Spleen (tissue), 11 donors: ENCODE data around the gene HOXC5. TPM values are rescaled to one million over a fixed set of nuclear protein-coding genes. Genes with fewer than 3 reads are reported as not detected.
A peak's percentile ranks its signal among the peaks of the same experiment; 100 is the strongest.

Experiments used
- DNase-seq: peaks from one replicate; pipeline ENCODE4 v3.0.0-alpha.2; 2020
- H3K27ac ChIP-seq, 8 donors: fragments of 200-600 bp; sonication (generic) in 7 of 8; 1 replicate in 4 of 8; 2 replicates in 4 of 8; pipeline versions ENCODE4 v1.5.0 to v1.8.0; 2016 to 2021; ENCODE audit warnings: inconsistent platforms in 4 of 8, mild to moderate bottlenecking in 4 of 8, moderate library complexity in 1 of 8
- H3K27me3 ChIP-seq, 7 donors: fragments of 200-600 bp; sonication (generic) in 6 of 7; replicated peaks in 1 of 7; 1 replicate in 4 of 7; 2 replicates in 3 of 7; pipeline versions ENCODE4 v1.5.0 to v1.8.0; 2016 to 2021; ENCODE audit warnings: inconsistent platforms in 3 of 7, mild to moderate bottlenecking in 1 of 7
- H3K36me3 ChIP-seq, 6 donors: fragments of 200-600 bp; sonication (generic) in 5 of 6; 1 replicate in 4 of 6; 2 replicates in 2 of 6; pipeline versions ENCODE4 v1.5.0 to v1.8.0; 2016 to 2021; ENCODE audit warnings: inconsistent platforms in 2 of 6
- H3K4me1 ChIP-seq, 6 donors: fragments of 200-600 bp; sonication (generic) in 5 of 6; 1 replicate in 3 of 6; 2 replicates in 3 of 6; pipeline versions ENCODE4 v1.5.0 to v1.8.0; 2016 to 2021; ENCODE audit warnings: inconsistent platforms in 3 of 6
- H3K4me3 ChIP-seq, 8 donors: fragments of 200-600 bp; sonication (generic) in 7 of 8; 1 replicate in 4 of 8; 2 replicates in 4 of 8; pipeline versions ENCODE4 v1.5.0 to v1.8.0; 2016 to 2021; ENCODE audit warnings: inconsistent platforms in 4 of 8, mild to moderate bottlenecking in 4 of 8, moderate library complexity in 2 of 8
- H3K9me3 ChIP-seq, 8 donors: fragments of 200-600 bp; sonication (generic) in 7 of 8; 1 replicate in 4 of 8; 2 replicates in 4 of 8; pipeline versions ENCODE4 v1.5.0 to v1.8.0; 2016 to 2021; ENCODE audit warnings: inconsistent platforms in 4 of 8
- POLR2A ChIP-seq, 3 donors: fragments of 450-650 bp; IDR thresholded peaks; one replicate each; pipeline ENCODE4 v1.5.1; 2017; ENCODE audit warnings: antibody characterized with exemption in 3 of 3, mild to moderate bottlenecking in 1 of 3
- POLR2AphosphoS5 ChIP-seq, 3 donors: sonication (generic); formaldehyde crosslinking; IDR thresholded peaks; one replicate each; pipeline ENCODE4 v1.5.1; 2017; ENCODE audit warnings: antibody characterized with exemption in 3 of 3
- WGBS, 5 donors: extraction: QIAGEN DNeasy Blood & Tissue Kit in 3 of 5; methylation state at CpG; one replicate each; pipeline versions ENCODE4 v1.1.5 to v1.1.7; 2013 to 2018; 5-methylcytosine and 5-hydroxymethylcytosine counted together
- intact Hi-C: fragments of 100-400 bp; cut with DNase I; formaldehyde crosslinking; loops from one replicate; pipeline ENCODE4 v1.15.0; 2023; ENCODE audit warnings: low total_unique reads
- polyA plus RNA-seq, 3 donors: library from polyadenylated mRNA; stranded (reverse); fragments of 200-250 nt; gene quantifications; one replicate each; pipeline ENCODE4 v1.2.1, GENCODE V29; 2013
- total RNA-seq, 7 donors: library from RNA; depleted of rRNA in 3 of 7; stranded (reverse); fragments of >200 nt in 3 of 7; fragmentation: NEBNext Ultra II Directional in 4 of 7; extraction: Animal tissue kit (Norgen Biotek cat#: 25700) in 4 of 7; gene quantifications; one replicate each; pipeline versions ENCODE4 v1.1.0 to v1.2.1, GENCODE V29; 2016 to 2021
- TF ChIP-seq, protein P1 (sequence below), 11 experiments: fragments of 200-600 bp in 7 of 11; fragments of 450-650 bp in 4 of 11; sonication (generic) in 4 of 11; IDR thresholded peaks in 8 of 11; conservative IDR thresholded peaks in 3 of 11; 1 replicate in 7 of 11; 2 replicates in 4 of 11; pipeline versions ENCODE4 v1.4.0 to v1.8.0; 2016 to 2021; ENCODE audit warnings: antibody characterized with exemption in 11 of 11, inconsistent platforms in 4 of 11, mild to moderate bottlenecking in 1 of 11
- donor health status: healthy with polysubstance abuse.
- donor health status: DM: no; HTN: no; CAD: no; lungs with moderate emphysema.
- donor health status: DM: no; HTN: no; CAD: no.
- donor health status: Bipolar disorder and iron deficiency.
- donor health status: healthy.
- donor health status: DM: no; HTN: no; CAD: no.
- donor health status: DM: yes; HTN: yes; CAD: no.

HOXC5 gene
- total and polyA plus RNA-seq, 10 donors: 0.06 TPM; not detected in 9

DNA sequence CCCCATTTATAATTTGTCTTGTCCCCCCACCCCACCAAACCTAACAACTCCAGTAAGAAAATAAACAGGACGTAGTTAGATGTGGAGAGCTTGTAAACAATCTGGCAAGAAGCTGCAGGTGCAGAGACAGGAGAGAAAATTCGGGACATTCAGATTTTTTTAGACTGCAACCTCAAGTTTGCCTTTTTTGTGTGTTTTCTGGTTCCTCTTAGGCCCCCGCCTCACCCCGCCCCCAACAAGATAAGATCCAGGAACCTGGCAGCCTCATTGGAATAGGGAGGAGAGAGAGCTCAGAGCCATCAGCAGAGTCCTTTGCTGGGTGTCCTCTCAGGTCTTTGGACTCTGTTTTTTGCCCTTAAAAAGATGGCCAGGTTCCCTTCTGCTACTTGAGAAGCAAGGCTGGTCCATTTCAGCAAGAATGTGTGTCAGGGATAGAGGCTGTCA lies 45.0 kb upstream of the HOXC5 start:
- Histone ChIP-seq H3K4me1 (peaks cover 13 to 48% (median 33%) of the 10 kb centered on the region in 6 donors), H3K27ac (no peak overlapping the region), H3K27me3 (peaks cover 29 to 100% (median 100%) of the 10 kb centered on the region in 7 donors), H3K4me3 (no peak overlapping the region), H3K36me3 (no peaks in the 10 kb centered on the region), H3K9me3 (peaks cover 0 to 12% (median 0%) of the 10 kb centered on the region in 8 donors)
- TF ChIP-seq POLR2AphosphoS5 (IDR thresholded peaks at IDR 0.05): no peak
- TF ChIP-seq POLR2A (IDR thresholded peaks at IDR 0.05): no peak
- TF ChIP-seq, protein P1, sequence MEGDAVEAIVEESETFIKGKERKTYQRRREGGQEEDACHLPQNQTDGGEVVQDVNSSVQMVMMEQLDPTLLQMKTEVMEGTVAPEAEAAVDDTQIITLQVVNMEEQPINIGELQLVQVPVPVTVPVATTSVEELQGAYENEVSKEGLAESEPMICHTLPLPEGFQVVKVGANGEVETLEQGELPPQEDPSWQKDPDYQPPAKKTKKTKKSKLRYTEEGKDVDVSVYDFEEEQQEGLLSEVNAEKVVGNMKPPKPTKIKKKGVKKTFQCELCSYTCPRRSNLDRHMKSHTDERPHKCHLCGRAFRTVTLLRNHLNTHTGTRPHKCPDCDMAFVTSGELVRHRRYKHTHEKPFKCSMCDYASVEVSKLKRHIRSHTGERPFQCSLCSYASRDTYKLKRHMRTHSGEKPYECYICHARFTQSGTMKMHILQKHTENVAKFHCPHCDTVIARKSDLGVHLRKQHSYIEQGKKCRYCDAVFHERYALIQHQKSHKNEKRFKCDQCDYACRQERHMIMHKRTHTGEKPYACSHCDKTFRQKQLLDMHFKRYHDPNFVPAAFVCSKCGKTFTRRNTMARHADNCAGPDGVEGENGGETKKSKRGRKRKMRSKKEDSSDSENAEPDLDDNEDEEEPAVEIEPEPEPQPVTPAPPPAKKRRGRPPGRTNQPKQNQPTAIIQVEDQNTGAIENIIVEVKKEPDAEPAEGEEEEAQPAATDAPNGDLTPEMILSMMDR (IDR thresholded peaks at IDR 0.05 in 8 of 11, conservative IDR thresholded peaks at IDR 0.05 in 3 of 11): no peak
- no peak for DNase-seq
- intact Hi-C loops: no loop called here
- 6 to 16% (median 13%) methylated on average over 4 of the region's 4 CpGs for WGBS, 5 donors

DNA sequence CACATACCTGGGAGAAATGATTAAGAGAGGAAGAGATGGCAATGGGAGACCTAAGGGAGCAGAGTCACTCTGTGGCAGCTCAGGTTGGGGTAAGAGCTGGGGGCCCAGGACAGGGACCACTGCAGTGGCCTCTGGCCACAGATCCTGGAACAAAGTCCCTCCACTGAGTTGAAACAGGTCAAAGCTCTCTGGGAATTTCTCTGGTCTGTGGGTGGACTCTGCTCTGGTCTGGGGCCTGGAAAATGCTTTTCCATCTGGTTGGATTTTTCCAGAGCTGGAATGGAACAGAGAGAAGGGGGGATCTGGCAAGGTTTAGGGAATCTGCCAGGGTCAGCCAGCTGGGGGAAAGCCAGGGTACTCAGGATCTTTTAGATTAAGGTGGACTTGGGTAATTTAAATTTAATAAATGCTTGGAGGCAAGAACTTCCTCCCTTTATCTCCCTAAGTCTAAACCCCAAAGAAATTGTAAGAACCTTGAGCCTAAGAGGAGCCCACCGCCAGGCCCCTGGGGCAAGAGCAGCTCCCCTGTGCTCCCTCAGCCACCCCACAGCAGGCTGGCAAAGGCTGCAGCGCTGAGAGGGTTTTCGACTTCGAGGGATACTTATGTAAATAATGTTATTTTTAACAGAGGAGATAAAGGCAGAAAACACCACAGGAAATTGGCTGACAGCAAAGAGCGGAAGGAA lies 44.2 kb upstream of the HOXC5 start:
- intact Hi-C loops: no loop called here
- peaks cover 25 to 100% (median 100%) of the 10 kb centered on the region in 7 donors for H3K27me3 ChIP-seq
- no peak for DNase-seq
- peaks cover 13 to 43% (median 31%) of the 10 kb centered on the region in 6 donors for H3K4me1 ChIP-seq
- H3K4me3 ChIP-seq: peak overlapping the region in 1 of 8 donors; percentile 22
- H3K27ac ChIP-seq: no peak overlapping the region
- H3K9me3 ChIP-seq: peaks cover 0 to 12% (median 0%) of the 10 kb centered on the region in 8 donors
- WGBS, 5 donors: 2 to 8% (median 7%) methylated on average over 5 of the region's 5 CpGs
- no peaks in the 10 kb centered on the region for H3K36me3 ChIP-seq
- TF ChIP-seq, protein P1 (IDR thresholded peaks at IDR 0.05 in 8 of 11, conservative IDR thresholded peaks at IDR 0.05 in 3 of 11): no peak
- TF ChIP-seq POLR2A (IDR thresholded peaks at IDR 0.05) (no peak), POLR2AphosphoS5 (IDR thresholded peaks at IDR 0.05) (no peak)

DNA sequence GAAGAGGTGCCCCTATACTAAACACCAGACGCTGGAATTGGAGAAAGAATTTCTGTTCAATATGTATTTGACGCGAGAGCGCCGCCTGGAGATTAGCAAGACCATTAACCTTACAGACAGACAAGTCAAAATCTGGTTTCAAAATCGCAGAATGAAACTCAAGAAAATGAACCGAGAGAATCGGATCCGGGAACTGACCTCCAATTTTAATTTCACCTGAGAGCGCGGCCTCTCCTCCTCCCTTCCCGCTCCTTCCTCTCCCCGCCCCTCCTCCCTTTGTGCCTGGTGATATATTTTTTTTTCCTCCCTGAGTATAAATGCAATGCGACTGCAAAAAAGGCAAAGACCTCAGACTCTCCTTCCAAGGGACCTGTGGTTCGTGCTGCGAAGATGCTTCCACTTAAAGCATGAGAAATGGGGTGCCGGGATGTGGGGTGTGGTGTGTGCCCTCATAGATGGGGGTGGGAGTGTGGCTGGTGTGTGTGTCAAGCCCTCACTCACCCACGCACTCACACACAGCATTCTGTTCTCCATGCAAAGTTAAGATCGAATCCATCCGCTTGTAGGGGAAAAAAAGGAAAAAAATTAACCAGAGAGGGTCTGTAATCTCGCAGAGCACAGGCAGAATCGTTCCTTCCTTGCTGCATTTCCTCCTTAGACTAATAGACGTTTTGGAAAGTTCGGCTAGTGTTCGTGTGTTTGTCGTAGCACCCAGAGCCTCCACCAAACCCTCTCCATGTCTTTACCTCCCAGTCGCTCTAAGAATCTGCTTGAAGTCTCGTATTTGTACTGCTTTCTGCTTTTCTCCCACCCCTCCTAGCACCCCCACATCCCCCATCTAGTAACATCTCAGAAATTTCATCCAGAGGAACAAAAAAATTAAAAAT lies 43.4 kb upstream of the HOXC5 start:
- Histone ChIP-seq H3K9me3 (peaks cover 0 to 9% (median 0%) of the 10 kb centered on the region in 8 donors), H3K36me3 (no peaks in the 10 kb centered on the region), H3K4me1 (peaks cover 14 to 43% (median 34%) of the 10 kb centered on the region in 6 donors), H3K27me3 (peaks cover 30 to 100% (median 100%) of the 10 kb centered on the region in 7 donors), H3K4me3 (peak overlapping the region in 1 of 8 donors; percentile 22), H3K27ac (no peak overlapping the region)
- intact Hi-C loops: no loop called here
- whole genome bisulfite sequencing, 5 donors: 3 to 6% (median 5%) methylated on average over 28 of the region's 28 CpGs
- no peak for TF ChIP-seq POLR2A (IDR thresholded peaks at IDR 0.05)
- no peak for TF ChIP-seq POLR2AphosphoS5 (IDR thresholded peaks at IDR 0.05)
- TF ChIP-seq, protein P1 (IDR thresholded peaks at IDR 0.05 in 8 of 11, conservative IDR thresholded peaks at IDR 0.05 in 3 of 11): no peak
- no peak for DNase-seq
